Activated naive CD8-positive, alpha-beta T cell treated with anti-CD3 and anti-CD28 coated beads, Interleukin-2, amount 50 U/mL, for 24 hours (primary cell): ENCODE results near the gene NAV3.
"Not testable (repeated sequence)": the region's sequence is repeated elsewhere in the genome, so short reads cannot be mapped to it uniquely, and the experiment has no call there.

Experiments used
- ATAC-seq: fragments of 150-1000 bp; cut with Tn5 transposase; one replicate; pipeline ENCODE4 v1.10.0; 2021
- DNase-seq: peaks from one replicate; pipeline ENCODE4 v3.0.0; 2021
- H3K27ac Mint-ChIP-seq: one replicate; pipeline ENCODE4 v1.8.0; 2021; ENCODE audit warnings: mild to moderate bottlenecking, mixed read lengths
- H3K27me3 Mint-ChIP-seq: one replicate; pipeline ENCODE4 v1.8.0; 2021; ENCODE audit warnings: mixed read lengths
- H3K36me3 Mint-ChIP-seq: one replicate; pipeline ENCODE4 v1.8.0; 2021; ENCODE audit warnings: low read depth, mixed read lengths
- H3K4me1 Mint-ChIP-seq: one replicate; pipeline ENCODE4 v1.8.0; 2021; ENCODE audit warnings: mixed read lengths
- H3K4me3 Mint-ChIP-seq: one replicate; pipeline ENCODE4 v1.8.0; 2021; ENCODE audit warnings: mild to moderate bottlenecking, moderate library complexity, mixed read lengths
- H3K9me3 Mint-ChIP-seq: one replicate; pipeline ENCODE4 v1.8.0; 2021; ENCODE audit warnings: mixed read lengths

Gene NAV3

GRCh38 chr12:78236264-78236663 lies 405.6 kb downstream of the NAV3 start:
- no peaks in the 10 kb centered on the region for H3K4me1 Mint-ChIP-seq
- H3K36me3 Mint-ChIP-seq, result no peaks in the 10 kb centered on the region
- no peak for ATAC-seq
- H3K9me3 Mint-ChIP-seq, result no peaks in the 10 kb centered on the region
- no peak for DNase-seq
- H3K27me3 Mint-ChIP-seq, result no peaks in the 10 kb centered on the region
- H3K4me3 Mint-ChIP-seq, result no peak overlapping the region
- H3K27ac Mint-ChIP-seq, result no peak overlapping the region

GRCh38 chr12:78239544-78239943 lies 408.9 kb downstream of the NAV3 start:
- Mint-ChIP-seq H3K4me1 (no peaks in the 10 kb centered on the region), H3K36me3 (no peaks in the 10 kb centered on the region), H3K9me3 (peaks cover 8% of the 10 kb centered on the region), H3K4me3 (no peak overlapping the region), H3K27me3 (no peaks in the 10 kb centered on the region), H3K27ac (no peak overlapping the region)
- no peak for DNase-seq
- ATAC-seq, result no peak

GRCh38 chr12:78240827-78241226 lies 410.1 kb downstream of the NAV3 start:
- no peaks in the 10 kb centered on the region for H3K27me3 Mint-ChIP-seq

DNA sequence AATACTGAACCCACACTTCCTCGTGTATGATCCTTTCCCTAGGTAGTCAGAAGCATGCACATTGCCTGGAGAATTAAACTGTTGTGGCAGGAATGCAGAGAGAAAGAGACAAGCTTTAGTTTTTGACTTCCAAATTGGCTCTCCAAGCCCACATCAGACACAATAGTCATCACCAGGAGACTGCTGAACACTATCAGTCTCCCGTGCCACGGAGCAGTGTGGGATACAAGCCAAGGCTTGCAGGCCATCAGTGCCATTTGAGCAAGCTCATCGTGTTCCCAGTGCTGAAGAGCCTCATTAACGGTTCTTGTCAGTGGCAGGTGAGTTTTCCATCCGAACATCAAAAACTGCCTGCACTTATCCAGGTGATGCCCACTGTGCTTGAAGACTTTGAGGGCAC lies 410.8 kb downstream of the NAV3 start:
- Mint-ChIP-seq H3K36me3 (no peaks in the 10 kb centered on the region), H3K27ac (no peak overlapping the region), H3K4me1 (no peaks in the 10 kb centered on the region), H3K4me3 (no peak overlapping the region), H3K27me3 (no peaks in the 10 kb centered on the region), H3K9me3 (peaks cover 8% of the 10 kb centered on the region)
- ATAC-seq (no peak), DNase-seq (no peak)

More at GRCh38 chr12:78240827-78241226, 410.1 kb downstream of the NAV3 start:
- peaks cover 8% of the 10 kb centered on the region for H3K9me3 Mint-ChIP-seq
- ATAC-seq (no peak), DNase-seq (no peak)
- no peaks in the 10 kb centered on the region for H3K4me1 Mint-ChIP-seq
- no peak overlapping the region for H3K4me3 Mint-ChIP-seq
- H3K27ac Mint-ChIP-seq, result no peak overlapping the region
- no peaks in the 10 kb centered on the region for H3K36me3 Mint-ChIP-seq

GRCh38 chr12:78244916-78245507 lies 414.3 kb downstream of the NAV3 start:
- Mint-ChIP-seq H3K27me3 (no peaks in the 10 kb centered on the region), H3K9me3 (peaks cover 8% of the 10 kb centered on the region), H3K4me3 (no peak overlapping the region), H3K27ac (no peak overlapping the region), H3K4me1 (no peaks in the 10 kb centered on the region), H3K36me3 (no peaks in the 10 kb centered on the region)
- no peak for DNase-seq
- ATAC-seq, result no peak

GRCh38 chr12:78248321-78248720 lies 417.6 kb downstream of the NAV3 start:
- DNase-seq (no peak), ATAC-seq (no peak)
- H3K36me3 Mint-ChIP-seq, result no peaks in the 10 kb centered on the region
- H3K27ac Mint-ChIP-seq, result no peak overlapping the region
- H3K9me3 Mint-ChIP-seq, result peaks cover under 1% of the 10 kb centered on the region
- H3K27me3 Mint-ChIP-seq, result no peaks in the 10 kb centered on the region
- no peaks in the 10 kb centered on the region for H3K4me1 Mint-ChIP-seq
- H3K4me3 Mint-ChIP-seq, result no peak overlapping the region

- Mint-ChIP-seq H3K4me1 (no peaks in the 10 kb centered on the region), H3K36me3 (no peaks in the 10 kb centered on the region), H3K9me3 (peaks cover 4% of the 10 kb centered on the region), H3K27me3 (no peaks in the 10 kb centered on the region), H3K4me3 (no peak overlapping the region), H3K27ac (no peak overlapping the region)
- DNase-seq (no peak), ATAC-seq (no peak)
Measured at GRCh38 chr12:78249578-78249977, 418.9 kb downstream of the NAV3 start.

GRCh38 chr12:78257662-78258061 lies 427.0 kb downstream of the NAV3 start:
- H3K36me3 Mint-ChIP-seq, H3K27me3 Mint-ChIP-seq: not testable (repeated sequence)
- peaks cover 11% of the 10 kb centered on the region for H3K9me3 Mint-ChIP-seq

DNA sequence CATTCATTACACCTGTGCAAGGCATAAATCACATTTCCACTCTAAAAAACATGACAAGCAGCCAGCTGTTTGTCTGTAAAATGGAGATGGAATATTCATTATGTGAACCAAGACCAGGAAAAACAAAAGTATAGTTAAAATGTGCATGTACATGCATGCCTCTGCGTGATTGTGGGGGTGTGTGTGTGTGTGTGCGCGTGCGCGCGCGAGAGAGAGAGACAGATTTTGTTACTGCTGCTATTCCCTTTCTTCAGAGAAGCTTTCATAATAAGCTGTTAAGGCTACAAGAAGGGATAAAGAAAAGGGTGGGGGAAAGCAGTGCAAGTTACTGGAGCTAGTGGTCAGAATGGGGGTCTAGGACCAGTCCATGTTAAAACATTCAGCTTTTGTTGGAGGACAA lies 430.3 kb downstream of the NAV3 start:
- H3K36me3 Mint-ChIP-seq, result no peaks in the 10 kb centered on the region
- DNase-seq (no peak), ATAC-seq (no peak)

More at GRCh38 chr12:78257662-78258061, 427.0 kb downstream of the NAV3 start:
- not testable (repeated sequence) for H3K27ac Mint-ChIP-seq, H3K4me1 Mint-ChIP-seq, ATAC-seq, DNase-seq, H3K4me3 Mint-ChIP-seq

DNA sequence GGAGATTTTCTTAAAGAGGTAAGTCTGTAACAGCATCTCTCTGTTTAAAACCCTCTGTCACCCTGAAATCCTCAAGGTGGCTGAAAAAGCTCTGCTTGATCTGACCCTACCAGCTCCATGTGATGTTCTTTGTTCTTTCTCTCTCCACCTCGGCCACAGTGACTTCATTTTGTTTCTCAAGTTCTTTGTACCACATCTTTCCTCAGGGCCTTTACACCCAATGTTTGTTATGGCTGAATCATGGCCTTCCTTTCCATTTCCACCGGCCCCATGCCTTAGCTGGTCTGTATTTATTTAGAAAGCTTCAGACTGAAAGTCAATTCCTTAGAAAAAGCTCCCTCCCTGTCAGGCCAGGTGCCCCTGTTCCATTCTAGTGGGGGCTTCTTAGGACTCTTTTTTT lies 431.2 kb downstream of the NAV3 start:
- peaks cover under 1% of the 10 kb centered on the region for H3K9me3 Mint-ChIP-seq
- ATAC-seq, result no peak

More for the DNA sequence above, 430.3 kb downstream of the NAV3 start:
- Mint-ChIP-seq H3K27me3 (no peaks in the 10 kb centered on the region), H3K4me1 (no peaks in the 10 kb centered on the region), H3K4me3 (no peak overlapping the region), H3K27ac (no peak overlapping the region), H3K9me3 (peaks cover 5% of the 10 kb centered on the region)

More for the DNA sequence above, 431.2 kb downstream of the NAV3 start:
- Mint-ChIP-seq H3K4me1 (no peaks in the 10 kb centered on the region), H3K27ac (no peak overlapping the region), H3K27me3 (no peaks in the 10 kb centered on the region), H3K36me3 (no peaks in the 10 kb centered on the region), H3K4me3 (no peak overlapping the region)
- DNase-seq, result no peak
